Kidney epithelial cell (primary cell): ENCODE measurements around the gene UBAC2. TPM values are rescaled to one million over a fixed set of nuclear protein-coding genes. Genes with fewer than 3 reads are reported as not detected.
A peak's percentile ranks its signal among the peaks of the same experiment; 100 is the strongest.

ENCODE experiments used
- DNase-seq: peaks from one replicate; pipeline ENCODE4 v3.0.0-alpha.2; 2010; ENCODE audit warnings: low read depth
- H3K27me3 ChIP-seq: 2 replicates; pipeline ENCODE4 v1.6.0; 2011; ENCODE audit warnings: low read length; ENCODE audit not compliant: control insufficient read depth, insufficient read depth
- H3K36me3 ChIP-seq: 2 replicates; pipeline ENCODE4 v1.5.1; 2011; ENCODE audit warnings: low read length; ENCODE audit not compliant: control insufficient read depth, insufficient read depth
- H3K4me3 ChIP-seq: 2 replicates; pipeline ENCODE4 v1.5.1; 2011; ENCODE audit warnings: low read depth, mild to moderate bottlenecking, control low read depth, low read length
- CTCF ChIP-seq: IDR thresholded peaks from 2 replicates; pipeline ENCODE4 v1.5.1; 2011; ENCODE audit warnings: mild to moderate bottlenecking, moderate library complexity, low read length, control low read depth, inconsistent platforms; ENCODE audit not compliant: insufficient read depth, poor library complexity, severe bottlenecking
- total RNA-seq: library from RNA; depleted of rRNA; stranded (reverse); fragments of >200 nt; gene quantifications from 2 replicates; pipeline ENCODE4 v1.2.3, GENCODE V29; 2015

Gene UBAC2
- total RNA-seq, 1 donor from 2014 or later, result 83.6 TPM

GRCh38 chr13:99263126-99263785 lies 62.6 kb downstream of the UBAC2 start:
- Histone ChIP-seq H3K27me3 (no peaks in the 10 kb centered on the region), H3K36me3 (no peaks in the 10 kb centered on the region), H3K4me3 (no peak overlapping the region)
- TF ChIP-seq CTCF, result no peak
- DNase-seq, result no peak

- no peak for TF ChIP-seq CTCF
- H3K27me3 ChIP-seq, result no peaks in the 10 kb centered on the region
- no peak for DNase-seq
- no peak overlapping the region for H3K4me3 ChIP-seq
- no peaks in the 10 kb centered on the region for H3K36me3 ChIP-seq
Measured at GRCh38 chr13:99264051-99264450, 63.4 kb downstream of the UBAC2 start.

GRCh38 chr13:99265162-99265800 lies 64.6 kb downstream of the UBAC2 start:
- H3K27me3 ChIP-seq, result no peaks in the 10 kb centered on the region
- TF ChIP-seq CTCF, result no peak
- DNase-seq, result no peak
- no peaks in the 10 kb centered on the region for H3K36me3 ChIP-seq
- H3K4me3 ChIP-seq, result no peak overlapping the region

- DNase-seq, result no peak
- Histone ChIP-seq H3K36me3 (no peaks in the 10 kb centered on the region), H3K4me3 (no peak overlapping the region), H3K27me3 (no peaks in the 10 kb centered on the region)
- TF ChIP-seq CTCF, result peak; percentile 61
Measured at GRCh38 chr13:99265821-99266426, 65.3 kb downstream of the UBAC2 start.

GRCh38 chr13:99266827-99267226 lies 66.2 kb downstream of the UBAC2 start:
- DNase-seq, result no peak
- Histone ChIP-seq H3K4me3 (no peak overlapping the region), H3K36me3 (no peaks in the 10 kb centered on the region), H3K27me3 (no peaks in the 10 kb centered on the region)
- TF ChIP-seq CTCF, result no peak
